Natural killer cell (primary cell): ENCODE measurements around the gene CERKL. TPM values are rescaled to one million over a fixed set of nuclear protein-coding genes. Genes with fewer than 3 reads are reported as not detected.

ENCODE experiments used
- ATAC-seq, 3 donors: fragments of 150-1000 bp in 2 of 3; fragments of 200-7000 bp in 1 of 3; cut with Tn5 transposase; 1 replicate in 1 of 3; 2 replicates in 2 of 3; pipeline ENCODE4 v1.10.0; 2021; ENCODE audit warnings: mild to moderate bottlenecking in 2 of 3, moderate library complexity in 2 of 3
- DNase-seq, 2 donors: peaks; one replicate each; pipeline versions ENCODE4 v3.0.0 to v3.0.0-alpha.2; 2013 to 2021; ENCODE audit warnings: mixed read lengths in 1 of 2
- H3K27ac ChIP-seq: one replicate; pipeline ENCODE4 v1.5.1; 2013; ENCODE audit warnings: mild to moderate bottlenecking, low read length
- H3K27me3 ChIP-seq: one replicate; pipeline ENCODE4 v1.6.1; 2013; ENCODE audit warnings: low read length; ENCODE audit not compliant: control insufficient read depth, insufficient read depth
- H3K36me3 ChIP-seq: one replicate; pipeline ENCODE4 v1.6.1; 2013; ENCODE audit warnings: low read length; ENCODE audit not compliant: control insufficient read depth, insufficient read depth
- H3K4me1 ChIP-seq: one replicate; pipeline ENCODE4 v1.6.1; 2013; ENCODE audit warnings: low read length; ENCODE audit not compliant: control insufficient read depth, insufficient read depth
- H3K4me3 ChIP-seq: one replicate; pipeline ENCODE4 v1.5.1; 2013; ENCODE audit warnings: low read length
- H3K9me3 ChIP-seq: one replicate; pipeline ENCODE4 v1.6.1; 2013; ENCODE audit warnings: low read length; ENCODE audit not compliant: control insufficient read depth, insufficient read depth
- H3K27ac Mint-ChIP-seq, 2 donors: one replicate each; pipeline ENCODE4 v1.8.0; 2022; ENCODE audit warnings: mild to moderate bottlenecking in 2 of 2, mixed read lengths in 2 of 2, moderate library complexity in 1 of 2
- H3K27me3 Mint-ChIP-seq, 2 donors: one replicate each; pipeline ENCODE4 v1.8.0; 2022; ENCODE audit warnings: low read depth in 2 of 2, mixed read lengths in 2 of 2
- H3K36me3 Mint-ChIP-seq: one replicate; pipeline ENCODE4 v1.8.0; 2022; ENCODE audit warnings: mixed read lengths
- H3K4me1 Mint-ChIP-seq, 2 donors: one replicate each; pipeline ENCODE4 v1.8.0; 2022; ENCODE audit warnings: mixed read lengths in 2 of 2
- H3K4me3 Mint-ChIP-seq: one replicate; pipeline ENCODE4 v1.8.0; 2022; ENCODE audit warnings: mild to moderate bottlenecking, moderate library complexity, mixed read lengths
- H3K9me3 Mint-ChIP-seq, 2 donors: one replicate each; pipeline ENCODE4 v1.8.0; 2022; ENCODE audit warnings: mixed read lengths in 2 of 2
- CTCF ChIP-seq: fragments of 200-600 bp; IDR thresholded peaks from one replicate; pipeline ENCODE4 v1.8.0; 2022; ENCODE audit warnings: antibody characterized with exemption
- WGBS: methylation state at CpG from one replicate; pipeline ENCODE4 v1.1.7; 2013; ENCODE audit warnings: missing lambda C conversion rate; ENCODE audit not compliant: insufficient coverage; 5-methylcytosine and 5-hydroxymethylcytosine counted together
- intact Hi-C: fragments of 100-400 bp; cut with micrococcal nuclease; formaldehyde crosslinking; loops from one replicate; pipeline ENCODE4 v1.14.2; 2022
- total RNA-seq, 4 donors: library from RNA; stranded (reverse); fragments of 120-200 nt in 1 of 4; gene quantifications; one replicate each; pipeline versions ENCODE4 v1.2.3 to v1.2.4, GENCODE V29; 2013 to 2022

CERKL gene
- total RNA-seq, 3 donors from 2014 or later (not counting 1 experiment from before 2014, with no cell fraction given) = not detected

GRCh38 chr2:181672255-181673008 is 15.5 kb upstream of the CERKL start:
- no peaks in the 10 kb centered on the region for H3K9me3 ChIP-seq
- Mint-ChIP-seq H3K27ac (no peak overlapping the region), H3K36me3 (no peaks in the 10 kb centered on the region), H3K4me3 (no peak overlapping the region), H3K27me3 (peaks cover 29 to 66% of the 10 kb centered on the region in 2 donors), H3K9me3 (no peaks in the 10 kb centered on the region), H3K4me1 (no peaks in the 10 kb centered on the region)
- ATAC-seq (no peak), DNase-seq (no peak)
- intact Hi-C loops = no loop called here
- no peaks in the 10 kb centered on the region for H3K36me3 ChIP-seq
- H3K27me3 ChIP-seq = peaks cover 17% of the 10 kb centered on the region
- TF ChIP-seq CTCF = no peak
- H3K27ac ChIP-seq = no peak overlapping the region
- no peak overlapping the region for H3K4me3 ChIP-seq
- H3K4me1 ChIP-seq = no peaks in the 10 kb centered on the region

DNA sequence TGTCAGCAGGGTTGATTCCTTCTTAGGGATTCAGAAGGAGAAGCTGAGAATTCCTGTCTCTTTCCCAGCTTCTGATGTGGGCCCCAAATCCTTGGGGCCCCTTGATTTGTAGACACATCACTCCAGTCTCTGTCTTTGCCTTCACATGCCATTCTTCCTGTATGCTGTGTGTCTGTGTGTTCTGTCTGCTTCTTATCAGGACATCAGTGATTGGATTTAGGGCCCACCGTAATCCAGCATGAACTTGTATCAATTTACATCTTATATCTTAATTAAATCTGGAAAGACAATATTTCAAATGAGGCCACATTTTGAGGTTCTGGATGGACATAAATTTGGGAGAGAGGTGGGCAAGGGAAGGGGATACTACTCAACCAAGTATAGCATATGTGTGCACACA is 13.7 kb upstream of the CERKL start:
- ATAC-seq (no peak), DNase-seq (no peak)
- Histone ChIP-seq H3K36me3 (no peaks in the 10 kb centered on the region), H3K4me1 (no peaks in the 10 kb centered on the region), H3K27ac (no peak overlapping the region), H3K27me3 (peaks cover 12% of the 10 kb centered on the region), H3K4me3 (no peak overlapping the region), H3K9me3 (peaks cover 4% of the 10 kb centered on the region)
- no peaks in the 10 kb centered on the region for H3K4me1 Mint-ChIP-seq
- H3K36me3 Mint-ChIP-seq = no peaks in the 10 kb centered on the region
- no peaks in the 10 kb centered on the region for H3K9me3 Mint-ChIP-seq
- H3K4me3 Mint-ChIP-seq = no peak overlapping the region
- H3K27me3 Mint-ChIP-seq = peaks cover 30 to 64% of the 10 kb centered on the region in 2 donors
- WGBS = 83% methylated on average over 1 of the region's 1 CpG
- TF ChIP-seq CTCF = no peak
- H3K27ac Mint-ChIP-seq = no peak overlapping the region
- intact Hi-C loops = no loop called here

DNA sequence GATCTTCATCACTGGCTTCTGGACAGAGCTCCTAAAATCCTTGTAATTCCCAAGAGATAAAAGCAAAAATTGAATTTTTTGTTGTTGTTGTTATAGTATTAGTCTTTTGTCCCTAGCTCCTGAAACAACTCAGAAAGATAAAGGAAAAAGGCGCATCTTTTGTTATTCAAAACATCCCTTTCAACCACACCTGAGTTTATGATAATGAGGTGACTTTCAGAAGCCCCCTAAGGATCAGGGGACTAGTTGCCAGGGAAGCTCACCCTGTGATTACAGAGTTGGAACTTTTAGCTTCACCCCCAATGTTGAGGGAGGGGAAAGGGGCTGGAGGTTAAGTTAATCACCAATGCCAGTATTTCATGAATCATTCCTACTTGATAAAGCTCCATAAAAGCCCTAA is 10.3 kb upstream of the CERKL start:
- no peaks in the 10 kb centered on the region for H3K4me1 Mint-ChIP-seq
- no peak overlapping the region for H3K27ac Mint-ChIP-seq
- intact Hi-C loops = no loop called here
- no peaks in the 10 kb centered on the region for H3K36me3 Mint-ChIP-seq
- Histone ChIP-seq H3K27me3 (peaks cover 7% of the 10 kb centered on the region), H3K4me3 (no peak overlapping the region), H3K36me3 (no peaks in the 10 kb centered on the region), H3K27ac (no peak overlapping the region), H3K4me1 (no peaks in the 10 kb centered on the region), H3K9me3 (peaks cover 4% of the 10 kb centered on the region)
- WGBS = no CpG with 5 or more reads among the region's 1 CpG
- ATAC-seq (no peak), DNase-seq (no peak)
- no peak overlapping the region for H3K4me3 Mint-ChIP-seq
- H3K9me3 Mint-ChIP-seq = no peaks in the 10 kb centered on the region
- no peak for TF ChIP-seq CTCF
- H3K27me3 Mint-ChIP-seq = peaks cover 22 to 35% of the 10 kb centered on the region in 2 donors

DNA sequence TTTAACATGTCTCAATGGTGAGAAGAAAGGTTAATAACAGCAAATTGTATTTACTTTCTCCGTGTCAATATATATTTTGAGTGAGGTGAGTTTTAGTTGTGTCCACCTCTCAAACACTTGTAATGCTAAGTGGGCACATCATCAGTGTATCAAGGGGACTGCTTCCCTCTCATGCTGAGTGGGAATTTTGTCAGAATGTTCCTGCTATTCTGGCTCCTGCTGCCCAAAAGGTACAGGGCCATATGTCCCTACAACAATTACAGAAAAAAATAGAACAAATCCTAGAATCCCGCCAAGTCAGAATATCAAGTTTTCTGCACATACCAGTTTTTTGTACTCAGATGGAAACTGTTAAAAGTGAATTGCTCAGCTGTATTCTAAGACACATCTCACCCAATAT is 5.4 kb upstream of the CERKL start:
- Histone ChIP-seq H3K27ac (no peak overlapping the region), H3K36me3 (no peaks in the 10 kb centered on the region), H3K9me3 (peaks cover 4% of the 10 kb centered on the region), H3K4me3 (no peak overlapping the region), H3K4me1 (no peaks in the 10 kb centered on the region), H3K27me3 (peaks cover 3% of the 10 kb centered on the region)
- Mint-ChIP-seq H3K27ac (no peak overlapping the region), H3K9me3 (no peaks in the 10 kb centered on the region), H3K4me1 (peaks cover under 1 to 1% of the 10 kb centered on the region in 2 donors), H3K36me3 (no peaks in the 10 kb centered on the region), H3K4me3 (no peak overlapping the region), H3K27me3 (peaks cover 31 to 35% of the 10 kb centered on the region in 2 donors)
- no peak for DNase-seq
- ATAC-seq = no peak
- 100% methylated on average over 1 of the region's 2 CpGs for WGBS
- no peak for TF ChIP-seq CTCF
- intact Hi-C loops = no loop called here
